H1 (cell line): ENCODE measurements around the gene COL21A1. TPM values are rescaled to one million over a fixed set of nuclear protein-coding genes. Genes with fewer than 3 reads are reported as not detected.

Experiments used
- POU5F1 ChIP-seq: IDR thresholded peaks from 2 replicates; pipeline ENCODE4 v1.6.1; 2011; ENCODE audit warnings: low read depth, mild to moderate bottlenecking, low read length, moderate library complexity
- RBBP5 ChIP-seq: IDR thresholded peaks from 2 replicates; pipeline ENCODE4 v1.7.1; 2012; ENCODE audit warnings: low read depth, mild to moderate bottlenecking, inconsistent platforms, low read length, moderate library complexity, borderline replicate concordance
- SUZ12 ChIP-seq: fragments of 200-600 bp; sonication (generic); IDR thresholded peaks from 2 replicates; pipeline ENCODE4 v1.6.1; 2012; ENCODE audit warnings: mild to moderate bottlenecking, inconsistent platforms, low read length, moderate library complexity, mixed read lengths
- TBP ChIP-seq: IDR thresholded peaks from 2 replicates; pipeline ENCODE4 v1.6.1; 2011; ENCODE audit warnings: low read depth, low read length, improper control_type of control experiment
- polyA plus RNA-seq, 7 experiments: library from polyadenylated mRNA; depleted of rRNA in 3 of 7; stranded (reverse) in 5 of 7; unstranded in 2 of 7; fragments of >200 nt in 5 of 7; fragments of 200-250 nt in 2 of 7; gene quantifications; 1 replicate in 5 of 7; 2 replicates in 1 of 7; 4 replicates in 1 of 7; pipeline versions ENCODE4 v1.2.1 to v1.2.3, GENCODE V29; 2011 to 2013; ENCODE audit warnings: missing spikeins in 2 of 7, mixed read lengths in 2 of 7
- total RNA-seq: library from RNA; stranded (reverse); fragmentation: NEBNext Ultra II Directional; extraction: Animal tissue kit (Norgen Biotek cat#: 25700); gene quantifications from 2 replicates; pipeline ENCODE4 v1.2.1, GENCODE V29; 2021
- TF ChIP-seq, protein P1 (sequence below): fragments of 300-600 bp; sonication (generic); IDR thresholded peaks from 2 replicates; pipeline ENCODE4 v1.7.1; 2012; ENCODE audit warnings: low read length, moderate library complexity, mild to moderate bottlenecking, inconsistent platforms; ENCODE audit not compliant: insufficient replicate concordance

COL21A1 gene
- total and polyA plus RNA-seq, 2 of the 8 experiments (the other 6 are each of a cell fraction or from before 2014, with no cell fraction given), result 1.6 to 3.4 TPM

DNA sequence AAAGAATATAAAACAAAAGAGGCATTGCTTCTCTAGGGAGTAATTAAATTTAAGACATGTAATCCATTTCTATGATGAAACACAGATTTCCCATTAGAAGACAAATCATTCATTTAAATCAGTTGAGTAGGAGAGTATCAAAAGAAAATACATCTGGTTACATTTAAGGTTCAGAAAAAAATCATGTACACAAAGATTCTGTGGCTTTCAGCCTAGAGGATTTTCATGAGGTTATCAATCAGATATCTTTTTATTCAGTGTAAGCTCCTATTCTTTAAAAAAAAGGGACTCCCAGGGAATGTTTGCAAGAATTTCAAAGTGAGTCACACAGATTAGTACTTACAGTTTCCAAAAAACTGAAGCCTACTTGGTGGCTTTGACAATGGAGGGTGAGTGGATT lies 24.9 kb downstream of the COL21A1 start (continued):
- TF ChIP-seq, protein P1, sequence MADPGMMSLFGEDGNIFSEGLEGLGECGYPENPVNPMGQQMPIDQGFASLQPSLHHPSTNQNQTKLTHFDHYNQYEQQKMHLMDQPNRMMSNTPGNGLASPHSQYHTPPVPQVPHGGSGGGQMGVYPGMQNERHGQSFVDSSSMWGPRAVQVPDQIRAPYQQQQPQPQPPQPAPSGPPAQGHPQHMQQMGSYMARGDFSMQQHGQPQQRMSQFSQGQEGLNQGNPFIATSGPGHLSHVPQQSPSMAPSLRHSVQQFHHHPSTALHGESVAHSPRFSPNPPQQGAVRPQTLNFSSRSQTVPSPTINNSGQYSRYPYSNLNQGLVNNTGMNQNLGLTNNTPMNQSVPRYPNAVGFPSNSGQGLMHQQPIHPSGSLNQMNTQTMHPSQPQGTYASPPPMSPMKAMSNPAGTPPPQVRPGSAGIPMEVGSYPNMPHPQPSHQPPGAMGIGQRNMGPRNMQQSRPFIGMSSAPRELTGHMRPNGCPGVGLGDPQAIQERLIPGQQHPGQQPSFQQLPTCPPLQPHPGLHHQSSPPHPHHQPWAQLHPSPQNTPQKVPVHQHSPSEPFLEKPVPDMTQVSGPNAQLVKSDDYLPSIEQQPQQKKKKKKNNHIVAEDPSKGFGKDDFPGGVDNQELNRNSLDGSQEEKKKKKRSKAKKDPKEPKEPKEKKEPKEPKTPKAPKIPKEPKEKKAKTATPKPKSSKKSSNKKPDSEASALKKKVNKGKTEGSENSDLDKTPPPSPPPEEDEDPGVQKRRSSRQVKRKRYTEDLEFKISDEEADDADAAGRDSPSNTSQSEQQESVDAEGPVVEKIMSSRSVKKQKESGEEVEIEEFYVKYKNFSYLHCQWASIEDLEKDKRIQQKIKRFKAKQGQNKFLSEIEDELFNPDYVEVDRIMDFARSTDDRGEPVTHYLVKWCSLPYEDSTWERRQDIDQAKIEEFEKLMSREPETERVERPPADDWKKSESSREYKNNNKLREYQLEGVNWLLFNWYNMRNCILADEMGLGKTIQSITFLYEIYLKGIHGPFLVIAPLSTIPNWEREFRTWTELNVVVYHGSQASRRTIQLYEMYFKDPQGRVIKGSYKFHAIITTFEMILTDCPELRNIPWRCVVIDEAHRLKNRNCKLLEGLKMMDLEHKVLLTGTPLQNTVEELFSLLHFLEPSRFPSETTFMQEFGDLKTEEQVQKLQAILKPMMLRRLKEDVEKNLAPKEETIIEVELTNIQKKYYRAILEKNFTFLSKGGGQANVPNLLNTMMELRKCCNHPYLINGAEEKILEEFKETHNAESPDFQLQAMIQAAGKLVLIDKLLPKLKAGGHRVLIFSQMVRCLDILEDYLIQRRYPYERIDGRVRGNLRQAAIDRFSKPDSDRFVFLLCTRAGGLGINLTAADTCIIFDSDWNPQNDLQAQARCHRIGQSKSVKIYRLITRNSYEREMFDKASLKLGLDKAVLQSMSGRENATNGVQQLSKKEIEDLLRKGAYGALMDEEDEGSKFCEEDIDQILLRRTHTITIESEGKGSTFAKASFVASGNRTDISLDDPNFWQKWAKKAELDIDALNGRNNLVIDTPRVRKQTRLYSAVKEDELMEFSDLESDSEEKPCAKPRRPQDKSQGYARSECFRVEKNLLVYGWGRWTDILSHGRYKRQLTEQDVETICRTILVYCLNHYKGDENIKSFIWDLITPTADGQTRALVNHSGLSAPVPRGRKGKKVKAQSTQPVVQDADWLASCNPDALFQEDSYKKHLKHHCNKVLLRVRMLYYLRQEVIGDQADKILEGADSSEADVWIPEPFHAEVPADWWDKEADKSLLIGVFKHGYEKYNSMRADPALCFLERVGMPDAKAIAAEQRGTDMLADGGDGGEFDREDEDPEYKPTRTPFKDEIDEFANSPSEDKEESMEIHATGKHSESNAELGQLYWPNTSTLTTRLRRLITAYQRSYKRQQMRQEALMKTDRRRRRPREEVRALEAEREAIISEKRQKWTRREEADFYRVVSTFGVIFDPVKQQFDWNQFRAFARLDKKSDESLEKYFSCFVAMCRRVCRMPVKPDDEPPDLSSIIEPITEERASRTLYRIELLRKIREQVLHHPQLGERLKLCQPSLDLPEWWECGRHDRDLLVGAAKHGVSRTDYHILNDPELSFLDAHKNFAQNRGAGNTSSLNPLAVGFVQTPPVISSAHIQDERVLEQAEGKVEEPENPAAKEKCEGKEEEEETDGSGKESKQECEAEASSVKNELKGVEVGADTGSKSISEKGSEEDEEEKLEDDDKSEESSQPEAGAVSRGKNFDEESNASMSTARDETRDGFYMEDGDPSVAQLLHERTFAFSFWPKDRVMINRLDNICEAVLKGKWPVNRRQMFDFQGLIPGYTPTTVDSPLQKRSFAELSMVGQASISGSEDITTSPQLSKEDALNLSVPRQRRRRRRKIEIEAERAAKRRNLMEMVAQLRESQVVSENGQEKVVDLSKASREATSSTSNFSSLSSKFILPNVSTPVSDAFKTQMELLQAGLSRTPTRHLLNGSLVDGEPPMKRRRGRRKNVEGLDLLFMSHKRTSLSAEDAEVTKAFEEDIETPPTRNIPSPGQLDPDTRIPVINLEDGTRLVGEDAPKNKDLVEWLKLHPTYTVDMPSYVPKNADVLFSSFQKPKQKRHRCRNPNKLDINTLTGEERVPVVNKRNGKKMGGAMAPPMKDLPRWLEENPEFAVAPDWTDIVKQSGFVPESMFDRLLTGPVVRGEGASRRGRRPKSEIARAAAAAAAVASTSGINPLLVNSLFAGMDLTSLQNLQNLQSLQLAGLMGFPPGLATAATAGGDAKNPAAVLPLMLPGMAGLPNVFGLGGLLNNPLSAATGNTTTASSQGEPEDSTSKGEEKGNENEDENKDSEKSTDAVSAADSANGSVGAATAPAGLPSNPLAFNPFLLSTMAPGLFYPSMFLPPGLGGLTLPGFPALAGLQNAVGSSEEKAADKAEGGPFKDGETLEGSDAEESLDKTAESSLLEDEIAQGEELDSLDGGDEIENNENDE, result no peak
- TF ChIP-seq TBP (no peak), SUZ12 (no peak), RBBP5 (no peak), POU5F1 (no peak)
- TF ChIP-seq, all 59 proteins: peak for 0
